HG03575 (cell line): Measurements from ENCODE around the gene C15orf39.
"Not testable (repeated sequence)": the region's sequence is repeated elsewhere in the genome, so short reads cannot be mapped to it uniquely, and the experiment has no call there.

Source experiments
- ATAC-seq: cut with Tn5 transposase; IDR thresholded peaks from one replicate; pipeline ENCODE4 v1.9.1; 2021; ENCODE audit not compliant: unreplicated experiment, insufficient number of reproducible peaks, low FRiP score; ENCODE audit errors: extremely low read depth

C15orf39 gene

GRCh38 chr15:75237316-75237982, 35.8 kb downstream of the C15orf39 start:
- no peak for ATAC-seq

- no peak for ATAC-seq
Observed at GRCh38 chr15:75238150-75238549, 36.5 kb downstream of the C15orf39 start.

- not testable (repeated sequence) for ATAC-seq
Observed at GRCh38 chr15:75245741-75246140, 44.1 kb downstream of the C15orf39 start.

DNA sequence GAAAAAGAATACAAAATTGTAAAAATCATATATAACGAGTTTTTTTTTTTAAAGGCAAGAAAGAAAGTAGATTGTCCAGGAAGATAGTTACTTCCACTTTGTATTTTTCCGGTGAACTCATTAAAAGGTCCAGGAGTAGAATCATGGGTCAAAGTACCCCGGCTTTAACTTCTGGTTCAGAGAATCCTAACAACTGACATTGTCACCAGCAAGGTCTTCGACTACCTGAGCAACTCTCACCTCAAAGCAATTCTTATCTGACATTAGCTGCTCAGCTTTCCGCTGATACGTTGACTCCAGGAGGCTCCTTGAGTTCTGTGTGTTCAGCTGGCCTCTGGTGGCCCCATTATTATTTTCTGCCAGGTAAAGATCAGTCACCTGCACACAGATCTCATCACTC, 47.3 kb downstream of the C15orf39 start:
- not testable (repeated sequence) for ATAC-seq

GRCh38 chr15:75249726-75250125, 48.0 kb downstream of the C15orf39 start:
- no peak for ATAC-seq

- ATAC-seq: not testable (repeated sequence)
Observed at GRCh38 chr15:75251343-75251742, 49.7 kb downstream of the C15orf39 start.

DNA sequence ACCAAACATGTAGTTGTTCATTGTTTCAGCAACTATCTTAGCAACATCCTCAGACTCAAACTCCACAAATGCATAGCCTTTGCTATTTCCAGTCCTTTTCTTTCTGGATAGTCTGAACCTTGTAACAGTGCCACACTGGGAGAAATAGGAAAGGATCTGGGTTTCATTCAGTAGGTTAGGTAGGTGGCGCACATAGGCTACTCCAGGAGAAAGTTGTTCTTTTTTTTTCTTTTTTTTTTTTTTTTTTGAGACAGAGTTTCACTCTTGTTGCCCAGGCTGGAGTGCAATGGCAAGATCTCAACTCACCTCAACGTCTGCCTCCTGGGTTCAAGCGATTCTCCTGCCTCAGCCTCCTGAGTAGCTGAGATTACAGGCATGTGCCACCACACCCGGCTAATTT, 50.6 kb downstream of the C15orf39 start:
- ATAC-seq: not testable (repeated sequence)

DNA sequence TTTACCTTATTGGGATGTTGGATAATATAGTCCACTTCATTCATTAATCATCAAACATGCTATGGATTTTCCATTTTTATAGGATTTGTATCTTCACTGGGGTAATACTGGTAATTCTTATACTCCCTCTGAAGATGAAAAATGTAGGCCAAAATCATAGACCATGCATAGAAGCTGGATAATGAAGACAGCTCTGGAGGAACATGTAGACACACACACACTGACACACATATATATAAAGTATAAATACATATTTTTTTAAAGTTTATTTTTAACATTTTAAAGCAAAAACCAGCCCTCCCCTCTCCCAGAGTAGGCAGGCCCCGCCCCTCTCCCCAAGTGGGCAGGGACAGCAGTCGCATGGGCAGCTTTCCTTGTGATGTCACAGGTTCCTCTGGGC, 56.4 kb downstream of the C15orf39 start, which contains the start of gene GOLGA6C:
Gene GOLGA6C (plus strand): TSS at position 301 of the 400 bp plus-strand sequence. CDS start 265 bp downstream, outside the sequence.
- ATAC-seq: not testable (repeated sequence)

DNA sequence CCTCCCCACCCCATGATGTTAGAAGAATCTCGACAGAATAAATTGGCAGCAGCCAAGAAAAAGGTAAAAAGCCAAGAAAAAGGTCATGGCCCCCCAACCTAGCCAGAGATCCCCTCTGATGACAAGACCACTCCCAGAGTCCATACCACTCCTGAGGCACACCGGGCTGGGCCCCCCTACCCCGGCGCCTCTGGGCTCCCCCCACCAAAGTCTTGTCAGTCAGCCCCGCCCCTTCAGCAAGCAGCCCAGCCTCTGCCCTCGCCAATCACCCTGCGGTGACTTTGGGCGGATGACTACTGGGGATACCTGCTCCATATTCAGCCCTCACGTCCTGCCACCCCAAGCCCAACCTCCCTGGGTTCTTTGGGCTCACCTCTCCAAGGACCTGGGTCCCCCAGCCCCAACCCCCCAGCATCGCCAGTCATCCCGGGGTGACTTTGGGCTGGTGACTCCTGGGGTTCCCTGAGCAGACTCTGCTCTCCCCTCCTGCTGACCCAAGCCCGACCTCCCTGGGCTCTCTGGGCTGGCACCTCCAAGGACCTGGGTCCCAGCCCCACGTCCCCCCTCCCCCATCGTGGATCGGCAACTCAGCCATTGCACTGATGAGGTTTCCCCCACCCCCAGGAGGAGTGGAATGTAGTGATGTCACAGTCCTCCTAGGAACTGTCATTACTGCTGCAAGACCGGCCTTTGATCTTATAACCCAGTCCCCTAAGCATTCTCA, 57.1 kb downstream of the C15orf39 start:
- ATAC-seq: not testable (repeated sequence)

DNA sequence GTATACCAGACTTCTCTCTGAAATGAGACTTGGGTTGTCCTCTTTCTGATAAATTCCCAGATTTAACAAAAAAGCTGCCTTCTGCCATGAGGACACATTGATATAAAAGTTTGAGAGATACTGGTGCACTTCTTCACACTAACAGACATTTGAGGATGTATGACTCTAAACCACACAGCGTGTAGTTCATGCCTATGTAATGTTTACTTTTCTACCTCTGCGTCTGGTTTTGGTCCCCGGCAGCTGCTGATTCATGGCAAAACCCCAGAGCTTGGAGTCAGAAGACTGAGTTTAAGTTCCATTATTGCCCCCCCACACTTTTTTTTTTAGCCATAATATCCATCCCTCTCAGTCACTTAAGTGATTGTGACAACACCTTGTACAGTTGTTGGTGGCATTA, 58.2 kb downstream of the C15orf39 start:
- ATAC-seq: not testable (repeated sequence)
